Erythroblast (primary cell): ENCODE measurements around the gene COL19A1.

ENCODE experiments used
- DNase-seq, 2 experiments: peaks; one replicate each; lab custom pipeline; 2025; lab: John Stamatoyannopoulos, UW
- GATA1 ChIP-seq: IDR thresholded peaks from 2 replicates; pipeline ENCODE4 v1.6.1; 2011; ENCODE audit warnings: low read depth, mild to moderate bottlenecking, control low read depth, low read length, moderate library complexity
- POLR2A ChIP-seq: IDR thresholded peaks from 2 replicates; pipeline ENCODE4 v1.6.1; 2011; ENCODE audit warnings: mild to moderate bottlenecking, low read length

COL19A1 gene

DNA sequence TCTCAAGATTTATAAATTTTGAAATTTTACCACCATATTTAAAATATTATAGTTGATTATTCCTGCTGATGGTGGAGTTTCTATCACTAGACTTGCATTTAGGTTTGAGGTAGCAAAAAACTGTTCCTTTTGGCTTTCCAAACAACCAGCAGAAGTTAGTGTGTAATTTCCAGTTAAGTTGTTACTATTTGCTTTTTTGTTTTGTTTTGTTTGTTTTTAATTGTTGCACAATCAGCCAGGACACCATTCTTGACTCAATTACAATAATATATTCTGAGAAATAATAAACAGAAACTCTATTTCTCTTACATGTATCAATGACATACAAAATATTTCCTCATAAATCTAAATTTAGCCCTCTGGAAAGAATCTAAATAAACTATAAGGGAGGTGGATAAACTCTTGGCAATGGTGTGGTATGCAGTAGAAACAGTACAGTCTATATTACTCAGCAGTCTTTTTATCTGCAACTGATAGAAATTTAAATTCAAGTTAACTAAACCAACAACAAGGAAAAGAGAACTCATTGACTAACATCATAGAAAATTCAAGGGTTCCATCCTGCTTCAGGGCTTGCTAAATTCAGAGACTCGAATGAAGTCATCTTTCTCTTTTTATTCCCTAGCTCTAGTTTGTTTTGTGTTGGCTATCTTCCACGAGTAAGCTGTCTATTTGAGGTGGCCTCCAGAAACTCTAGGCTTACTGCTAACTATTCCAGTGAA, 19.4 kb upstream of the COL19A1 start:
- DNase-seq: no peak
- TF ChIP-seq POLR2A (no peak), GATA1 (no peak)

DNA sequence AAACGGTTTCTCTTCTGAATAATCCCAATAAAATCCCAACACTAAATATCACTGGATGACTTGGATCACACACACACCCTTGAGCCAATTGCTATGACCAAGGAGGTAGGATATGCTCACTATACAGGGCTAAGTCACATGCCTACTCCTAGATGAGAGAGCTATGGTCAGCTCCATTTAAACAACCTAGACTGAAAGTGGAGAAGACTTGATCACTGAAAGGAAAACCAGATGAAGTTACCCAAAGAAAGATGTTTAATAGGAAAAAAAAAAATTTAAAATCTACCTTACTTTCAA, 18.9 kb upstream of the COL19A1 start:
- DNase-seq: no peak
- TF ChIP-seq GATA1: no peak
- TF ChIP-seq POLR2A: no peak

DNA sequence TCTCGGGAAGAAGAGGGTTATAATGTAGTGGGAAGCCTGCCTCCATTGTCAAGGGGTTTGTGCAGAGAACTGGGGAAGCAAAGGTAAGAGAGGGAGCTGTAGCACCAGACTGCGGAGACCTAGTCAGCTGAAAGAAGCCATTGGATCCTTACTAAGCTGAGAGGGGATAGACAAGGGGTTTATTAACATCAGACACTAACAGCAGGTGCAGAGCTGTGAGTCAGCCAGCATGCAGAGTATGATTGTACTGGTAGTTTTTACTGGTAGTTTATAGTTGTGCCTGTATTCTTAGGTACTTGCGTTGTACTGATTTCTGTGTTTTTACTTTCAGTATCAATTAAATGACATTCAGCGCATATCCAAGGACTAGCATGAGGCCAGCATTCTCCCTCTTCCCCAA, 17.8 kb upstream of the COL19A1 start:
- DNase-seq: no peak
- no peak for TF ChIP-seq GATA1
- no peak for TF ChIP-seq POLR2A

DNA sequence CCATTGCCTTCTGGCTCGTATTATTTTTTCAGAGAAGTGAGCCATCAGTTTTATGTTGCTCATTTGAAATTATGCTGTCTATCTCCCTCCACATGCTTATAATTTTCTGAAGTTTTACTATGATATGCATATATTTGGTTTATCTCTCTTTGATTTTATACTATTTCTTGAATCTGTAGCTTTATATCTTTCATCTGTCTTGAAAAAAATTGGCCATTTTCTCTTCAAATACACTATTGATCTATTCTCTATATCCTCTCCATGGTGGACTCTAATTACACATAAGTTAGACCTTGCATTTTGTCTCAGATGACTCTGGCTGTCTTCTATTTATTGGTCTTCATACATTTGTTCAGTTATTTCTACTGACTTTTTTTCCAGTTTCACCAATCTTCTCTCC, 13.7 kb upstream of the COL19A1 start:
- TF ChIP-seq POLR2A (no peak), GATA1 (no peak)
- DNase-seq: no peak

DNA sequence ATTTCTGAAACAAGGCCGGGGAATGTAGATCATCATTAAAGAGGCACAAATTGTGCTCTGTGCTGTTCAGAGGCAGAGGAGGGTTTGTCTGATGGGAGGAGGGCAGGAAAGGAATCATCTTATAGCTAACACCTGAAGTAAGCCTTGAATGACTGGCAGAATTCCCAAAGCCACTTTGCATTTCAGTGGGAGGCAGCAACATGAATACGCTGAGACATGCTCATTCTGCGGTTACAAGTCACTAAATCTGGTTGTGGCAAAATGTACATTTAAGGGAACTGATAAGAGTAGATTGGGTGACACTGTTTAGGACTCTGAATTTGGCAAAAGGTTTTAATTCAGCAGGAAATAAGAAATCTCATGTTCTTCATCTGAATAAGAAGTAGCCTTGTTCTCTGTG, 4.4 kb upstream of the COL19A1 start:
- TF ChIP-seq GATA1: no peak
- TF ChIP-seq POLR2A: no peak
- no peak for DNase-seq

DNA sequence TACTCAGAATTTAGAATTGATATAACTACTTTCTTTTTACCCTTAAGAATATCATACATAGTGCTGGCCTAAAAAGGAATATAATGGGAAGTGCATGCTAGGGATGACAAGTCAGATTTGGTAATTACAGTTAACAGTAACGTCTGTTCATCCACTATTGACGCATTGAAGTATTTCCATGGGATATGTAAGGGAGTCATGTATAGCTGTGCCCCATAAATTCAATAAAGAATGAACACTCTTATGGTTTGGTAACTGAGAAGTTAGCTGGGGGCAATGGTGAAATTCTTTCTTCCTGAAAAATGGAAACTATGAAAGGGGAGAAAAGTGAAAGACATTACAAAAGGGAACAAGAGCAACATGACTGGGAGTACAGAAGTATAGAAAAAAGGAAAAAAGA, 2.6 kb upstream of the COL19A1 start:
- TF ChIP-seq POLR2A (no peak), GATA1 (no peak)
- no peak for DNase-seq

DNA sequence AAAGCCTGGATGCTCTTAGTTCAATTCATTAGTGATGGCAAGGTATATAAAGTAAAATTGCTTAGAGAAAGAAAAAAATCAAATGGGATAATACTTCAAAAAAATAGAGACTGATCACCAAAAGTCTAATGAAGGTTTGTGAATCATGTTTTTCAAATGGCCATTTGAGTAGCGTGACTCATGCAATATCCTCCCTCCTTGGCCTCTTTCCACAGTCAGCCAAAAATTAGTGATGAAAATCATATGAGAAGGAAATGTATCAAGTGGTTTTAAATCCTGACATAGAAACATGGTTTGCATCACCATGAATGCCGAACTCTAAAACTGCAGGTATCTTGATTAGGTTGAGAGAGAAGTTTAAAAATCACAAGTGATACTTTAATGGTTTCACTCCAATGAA, 1.2 kb upstream of the COL19A1 start:
- no peak for DNase-seq
- TF ChIP-seq GATA1 (no peak), POLR2A (no peak)

DNA sequence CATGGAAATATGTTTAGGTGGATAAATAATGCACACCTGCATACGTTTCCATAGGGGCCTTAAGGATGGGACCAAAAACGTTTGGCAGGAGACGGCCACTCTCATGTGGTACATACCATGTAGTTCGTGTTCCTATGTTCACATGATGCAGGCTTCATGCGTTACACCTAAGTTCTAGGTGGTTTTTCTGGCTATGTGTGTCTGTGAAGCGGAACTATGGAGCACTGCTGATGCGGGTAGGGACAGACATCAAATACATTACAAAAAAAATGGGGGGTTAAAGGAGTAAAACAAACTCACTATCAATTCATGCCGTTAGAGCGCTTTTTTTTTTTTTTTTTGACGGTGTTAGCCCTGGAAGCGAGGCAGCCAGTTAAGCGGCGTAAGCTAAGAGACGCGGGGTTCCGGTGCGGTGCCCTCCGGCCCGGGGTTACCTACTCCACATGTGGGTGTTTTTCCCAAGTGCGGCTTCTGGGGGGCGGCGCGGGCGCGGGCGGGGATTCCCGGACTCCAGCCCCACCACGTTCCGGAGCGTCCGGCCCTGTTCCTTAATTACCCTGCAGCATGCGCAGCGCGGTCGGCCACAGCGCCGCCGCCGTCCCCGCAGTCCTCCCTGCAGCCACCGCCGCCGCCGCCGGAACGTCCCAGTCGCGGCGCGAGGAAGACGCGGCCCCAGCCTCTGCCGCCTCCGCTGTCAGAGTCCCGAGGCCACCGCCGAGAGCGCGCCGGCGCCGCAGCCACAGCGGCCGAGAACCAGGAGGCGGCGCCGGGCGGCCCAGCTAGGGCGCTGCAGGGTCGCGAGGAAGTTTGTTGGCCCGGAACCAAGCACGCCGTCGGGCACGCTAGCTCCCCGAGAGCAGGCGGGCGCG, 648 bp downstream of the COL19A1 start:
- TF ChIP-seq POLR2A (no peak), GATA1 (no peak)
- DNase-seq: peak; percentile 47 to 52

DNA sequence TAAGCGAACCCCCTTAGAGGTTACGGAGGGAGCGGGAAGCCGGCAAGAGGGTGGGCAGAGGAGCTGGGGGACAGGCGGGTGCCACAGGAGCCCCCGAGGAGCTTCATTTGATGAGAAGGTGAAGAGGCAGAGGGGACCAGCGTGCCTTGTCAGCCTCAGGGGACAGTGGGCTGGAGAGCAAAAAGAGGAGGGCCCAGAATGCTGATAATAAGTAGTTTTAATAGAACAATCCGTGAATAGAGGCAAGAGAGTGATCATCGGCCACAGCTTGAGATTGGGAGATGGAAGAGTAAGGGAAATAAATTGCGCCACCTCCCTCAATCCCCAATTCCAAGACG, 1.3 kb downstream of the COL19A1 start:
- no peak for DNase-seq
- TF ChIP-seq POLR2A (no peak), GATA1 (no peak)

DNA sequence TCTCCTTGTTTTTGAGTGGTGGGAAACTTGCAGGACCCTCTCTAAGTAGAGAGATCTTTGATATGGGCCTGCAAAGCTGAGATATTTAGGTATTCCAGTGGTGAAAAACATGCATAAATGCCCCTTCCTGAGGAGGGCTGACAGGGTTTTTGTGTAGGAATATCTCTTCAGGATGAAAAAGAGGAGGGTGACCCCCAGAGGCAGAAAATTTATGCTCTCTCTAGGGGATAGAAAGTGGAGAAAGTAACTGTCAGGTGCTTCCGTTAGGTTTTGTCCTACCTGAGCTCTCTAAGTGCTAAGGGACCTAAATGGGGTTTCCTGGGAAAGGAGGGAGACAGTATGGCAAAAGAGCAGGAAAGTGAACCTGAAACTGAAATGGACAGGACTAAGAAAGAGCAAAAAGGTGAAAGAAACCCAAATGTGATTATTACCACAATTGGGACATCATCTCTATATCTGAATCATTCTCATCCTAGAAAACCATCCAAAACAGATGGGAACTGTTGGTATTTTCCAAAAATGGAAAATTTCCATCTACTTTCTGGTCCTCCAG, 2.0 kb downstream of the COL19A1 start:
- TF ChIP-seq POLR2A (no peak), GATA1 (no peak)
- DNase-seq: no peak

DNA sequence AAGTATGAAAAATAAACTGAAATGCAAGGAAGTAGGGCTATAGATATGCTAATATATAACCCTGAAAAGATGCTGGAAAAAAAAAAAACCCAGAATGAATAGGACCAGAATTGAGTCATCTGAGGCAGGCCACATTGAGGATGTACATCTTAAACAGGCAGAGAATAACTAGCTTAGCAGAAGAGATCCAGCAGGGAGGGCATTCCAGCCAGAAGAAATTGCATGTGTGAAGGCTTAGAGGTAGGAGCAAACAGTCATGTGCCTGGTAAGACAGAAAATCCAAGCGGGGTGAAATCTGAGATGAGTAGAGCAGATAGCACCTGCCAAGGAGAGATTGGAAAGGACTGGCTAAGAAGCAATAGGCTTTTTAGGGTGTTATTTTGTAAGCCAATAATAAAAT, 2.6 kb downstream of the COL19A1 start:
- no peak for DNase-seq
- TF ChIP-seq GATA1: no peak
- TF ChIP-seq POLR2A: no peak

DNA sequence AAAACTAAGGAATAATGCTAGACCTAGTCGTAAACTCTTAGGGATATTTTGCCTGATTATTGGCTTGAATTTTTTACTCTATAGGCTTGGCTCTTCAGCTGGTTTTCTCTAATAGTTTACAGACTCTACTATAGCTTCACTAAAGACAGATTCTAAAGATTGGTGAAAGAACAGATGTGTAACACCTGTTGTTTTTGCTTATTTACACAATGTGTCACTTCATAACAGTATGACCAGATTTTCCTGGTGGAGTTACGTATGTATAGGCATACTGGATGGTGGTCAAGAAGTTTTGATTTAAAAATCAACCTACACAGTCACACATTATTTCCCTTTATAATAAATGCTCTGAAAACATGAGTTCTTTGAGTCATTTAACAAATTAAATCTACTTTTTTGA, 4.8 kb downstream of the COL19A1 start:
- DNase-seq: no peak

DNA sequence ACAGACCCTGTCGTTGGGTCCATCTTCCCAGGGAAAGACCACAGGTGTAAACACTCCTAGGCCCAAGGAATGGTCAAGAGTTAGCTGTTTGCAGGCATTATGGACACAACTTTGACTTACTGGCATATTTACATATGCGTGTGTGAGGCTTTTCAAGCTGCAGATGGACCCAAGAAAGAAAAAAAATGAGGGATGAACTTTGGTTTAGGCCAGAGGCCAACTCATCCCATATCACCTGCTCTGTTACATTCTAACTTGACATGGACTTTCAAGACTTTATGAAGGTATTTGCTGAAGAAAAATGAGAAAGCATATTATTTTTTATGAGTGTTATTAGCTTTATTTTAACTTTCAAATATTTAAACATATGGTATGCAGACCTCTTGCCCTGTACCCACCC, 6.9 kb downstream of the COL19A1 start:
- TF ChIP-seq GATA1 (no peak), POLR2A (no peak)
- no peak for DNase-seq

More for the DNA sequence above, 4.8 kb downstream of the COL19A1 start:
- TF ChIP-seq POLR2A (no peak), GATA1 (no peak)

DNA sequence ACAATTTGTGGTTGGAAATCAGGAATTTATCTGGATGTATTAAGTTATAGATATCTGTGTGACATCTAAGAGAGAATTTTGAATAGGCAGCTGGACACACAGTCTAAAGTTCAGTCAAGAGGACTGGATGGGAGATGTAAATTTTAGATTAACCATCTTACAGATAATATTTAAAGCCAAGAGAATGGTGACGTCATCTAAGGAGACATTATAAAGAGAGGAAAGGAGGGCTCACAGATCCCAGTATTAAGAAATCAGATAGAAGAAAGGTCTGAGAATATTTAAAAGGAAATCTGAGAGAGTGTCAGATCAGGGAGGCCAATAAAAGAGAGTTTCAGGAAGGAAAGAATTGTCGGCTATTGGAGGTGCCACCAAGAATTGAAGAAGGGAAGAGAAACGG, 9.4 kb downstream of the COL19A1 start:
- DNase-seq: no peak
- no peak for TF ChIP-seq GATA1
- TF ChIP-seq POLR2A: no peak

DNA sequence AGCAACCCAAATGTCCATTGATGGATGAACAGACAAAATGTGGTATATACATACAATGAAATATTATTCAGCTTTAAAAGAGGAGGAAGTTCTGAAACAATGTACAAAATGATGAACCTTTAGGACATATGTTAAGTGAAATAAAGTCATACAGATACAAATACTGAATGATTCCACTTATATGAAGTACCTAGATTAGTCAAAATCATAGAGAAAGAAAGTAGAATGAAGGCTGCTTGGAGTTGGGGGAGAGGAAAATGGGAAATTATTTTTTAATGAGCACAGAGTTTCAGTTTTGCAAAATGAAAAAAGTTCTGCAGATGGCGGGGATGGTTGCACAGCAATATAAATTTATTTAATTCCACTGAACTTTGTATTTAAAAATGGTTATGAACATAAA, 12.4 kb downstream of the COL19A1 start:
- TF ChIP-seq POLR2A: no peak
- TF ChIP-seq GATA1: no peak
- DNase-seq: no peak
